Kidney epithelial cell (primary cell): Measurements from ENCODE around the gene THOC2. TPM values are rescaled to one million over a fixed set of nuclear protein-coding genes. Genes with fewer than 3 reads are reported as not detected.
"Not testable (repeated sequence)": the region's sequence is repeated elsewhere in the genome, so short reads cannot be mapped to it uniquely, and the experiment has no call there.

Experiments used
- DNase-seq: peaks from one replicate; pipeline ENCODE4 v3.0.0-alpha.2; 2010; ENCODE audit warnings: low read depth
- H3K27me3 ChIP-seq: 2 replicates; pipeline ENCODE4 v1.6.0; 2011; ENCODE audit warnings: low read length; ENCODE audit not compliant: control insufficient read depth, insufficient read depth
- H3K36me3 ChIP-seq: 2 replicates; pipeline ENCODE4 v1.5.1; 2011; ENCODE audit warnings: low read length; ENCODE audit not compliant: control insufficient read depth, insufficient read depth
- H3K4me3 ChIP-seq: 2 replicates; pipeline ENCODE4 v1.5.1; 2011; ENCODE audit warnings: low read depth, mild to moderate bottlenecking, control low read depth, low read length
- total RNA-seq: library from RNA; depleted of rRNA; stranded (reverse); fragments of >200 nt; gene quantifications from 2 replicates; pipeline ENCODE4 v1.2.3, GENCODE V29; 2015
- TF ChIP-seq, protein P1 (sequence below): IDR thresholded peaks from 2 replicates; pipeline ENCODE4 v1.5.1; 2011; ENCODE audit warnings: mild to moderate bottlenecking, moderate library complexity, low read length, control low read depth, inconsistent platforms; ENCODE audit not compliant: insufficient read depth, poor library complexity, severe bottlenecking

Gene THOC2
- total RNA-seq, 1 donor from 2014 or later = 52.1 TPM

- Histone ChIP-seq H3K27me3 (no peaks in the 10 kb centered on the region), H3K36me3 (no peaks in the 10 kb centered on the region), H3K4me3 (peak overlapping the region; percentile 24)
- TF ChIP-seq, protein P1, sequence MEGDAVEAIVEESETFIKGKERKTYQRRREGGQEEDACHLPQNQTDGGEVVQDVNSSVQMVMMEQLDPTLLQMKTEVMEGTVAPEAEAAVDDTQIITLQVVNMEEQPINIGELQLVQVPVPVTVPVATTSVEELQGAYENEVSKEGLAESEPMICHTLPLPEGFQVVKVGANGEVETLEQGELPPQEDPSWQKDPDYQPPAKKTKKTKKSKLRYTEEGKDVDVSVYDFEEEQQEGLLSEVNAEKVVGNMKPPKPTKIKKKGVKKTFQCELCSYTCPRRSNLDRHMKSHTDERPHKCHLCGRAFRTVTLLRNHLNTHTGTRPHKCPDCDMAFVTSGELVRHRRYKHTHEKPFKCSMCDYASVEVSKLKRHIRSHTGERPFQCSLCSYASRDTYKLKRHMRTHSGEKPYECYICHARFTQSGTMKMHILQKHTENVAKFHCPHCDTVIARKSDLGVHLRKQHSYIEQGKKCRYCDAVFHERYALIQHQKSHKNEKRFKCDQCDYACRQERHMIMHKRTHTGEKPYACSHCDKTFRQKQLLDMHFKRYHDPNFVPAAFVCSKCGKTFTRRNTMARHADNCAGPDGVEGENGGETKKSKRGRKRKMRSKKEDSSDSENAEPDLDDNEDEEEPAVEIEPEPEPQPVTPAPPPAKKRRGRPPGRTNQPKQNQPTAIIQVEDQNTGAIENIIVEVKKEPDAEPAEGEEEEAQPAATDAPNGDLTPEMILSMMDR = no peak
- DNase-seq = peak; percentile 43
Observed at GRCh38 chrX:123764967-123765871, 32.4 kb upstream of the THOC2 start.

GRCh38 chrX:123759849-123760248 lies 27.0 kb upstream of the THOC2 start:
- H3K4me3 ChIP-seq, H3K36me3 ChIP-seq, H3K27me3 ChIP-seq, DNase-seq: not testable (repeated sequence)

- H3K27me3 ChIP-seq, H3K36me3 ChIP-seq, DNase-seq, H3K4me3 ChIP-seq: not testable (repeated sequence)
Observed at GRCh38 chrX:123757794-123758193, 24.9 kb upstream of the THOC2 start.

DNA sequence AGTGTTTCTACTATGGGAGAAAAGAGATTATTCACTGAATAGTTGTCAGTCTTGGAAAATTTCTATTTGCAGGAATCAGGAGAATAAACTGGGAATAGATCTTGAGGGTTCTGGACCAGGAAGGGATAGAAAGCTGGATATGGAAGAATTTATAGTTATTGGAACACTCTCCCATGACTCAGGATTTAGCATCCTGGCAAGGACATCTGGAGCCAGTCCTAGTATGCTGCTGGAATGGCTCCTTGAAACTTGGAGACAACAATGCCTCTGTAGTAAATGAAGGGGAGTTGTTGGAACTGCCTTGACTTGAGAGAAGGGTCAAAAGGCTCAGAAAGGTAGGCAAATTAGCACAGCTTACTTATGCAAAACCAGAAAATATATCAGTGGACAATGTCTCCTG lies 23.5 kb upstream of the THOC2 start:
- no peaks in the 10 kb centered on the region for H3K36me3 ChIP-seq
- TF ChIP-seq, protein P1 = no peak
- no peak for DNase-seq
- no peak overlapping the region for H3K4me3 ChIP-seq
- H3K27me3 ChIP-seq = no peaks in the 10 kb centered on the region

DNA sequence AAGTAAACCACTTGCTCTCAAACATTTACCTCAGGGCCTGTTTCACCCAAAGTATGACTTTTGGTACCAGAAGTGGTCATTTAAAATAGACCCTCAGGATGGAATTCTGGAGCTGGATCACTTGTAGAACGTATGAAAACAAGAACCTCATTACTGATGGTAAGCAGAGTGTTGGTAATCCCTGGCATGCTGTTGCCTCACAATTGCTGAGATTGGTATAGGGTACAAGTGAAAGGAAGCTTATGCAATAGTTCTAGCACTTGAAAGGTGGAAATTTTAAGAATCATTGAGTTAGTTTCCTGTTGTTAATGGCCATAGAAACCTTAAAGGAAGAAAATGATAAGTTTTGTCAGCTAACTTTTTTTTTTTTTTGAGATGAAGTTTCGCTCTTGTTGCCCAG lies 22.3 kb upstream of the THOC2 start:
- no peak for DNase-seq
- no peaks in the 10 kb centered on the region for H3K27me3 ChIP-seq
- H3K4me3 ChIP-seq = no peak overlapping the region
- TF ChIP-seq, protein P1 = no peak
- no peaks in the 10 kb centered on the region for H3K36me3 ChIP-seq

DNA sequence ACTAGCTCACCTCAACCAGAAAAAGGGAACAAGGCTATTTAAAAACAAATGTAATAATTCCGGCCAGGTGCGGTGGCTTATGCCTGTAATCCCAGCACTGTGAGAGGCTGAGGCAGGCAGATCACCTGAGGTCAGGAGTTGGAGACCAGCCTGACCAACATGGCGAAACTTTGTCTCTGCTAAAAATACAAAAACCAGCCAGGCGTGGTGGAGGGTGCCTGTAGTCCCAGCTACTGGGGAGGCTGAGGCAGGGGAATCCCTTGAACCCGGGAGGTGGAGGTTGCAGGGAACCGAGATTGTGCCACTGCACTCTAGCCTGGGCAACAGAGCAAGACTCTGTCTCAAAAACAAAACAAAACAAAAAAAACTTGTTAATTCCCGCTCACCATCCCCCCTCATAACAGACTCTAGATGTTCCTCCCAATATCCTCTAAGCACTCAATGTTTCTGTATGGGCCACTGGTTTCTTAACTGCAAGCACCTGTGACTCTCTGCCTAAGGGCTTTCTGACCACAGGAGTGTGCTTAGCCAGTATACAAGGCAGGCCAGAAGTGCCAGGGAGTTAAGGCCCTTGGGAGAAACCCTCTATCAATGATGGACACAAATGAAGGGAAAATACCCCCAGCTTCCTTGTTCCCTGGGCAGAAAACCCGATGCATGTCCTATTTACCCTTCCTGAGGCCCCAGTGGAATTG lies 21.0 kb upstream of the THOC2 start:
- Histone ChIP-seq H3K4me3 (no peak overlapping the region), H3K36me3 (no peaks in the 10 kb centered on the region), H3K27me3 (no peaks in the 10 kb centered on the region)
- TF ChIP-seq, protein P1 = no peak
- no peak for DNase-seq
